GM12878 (cell line): ENCODE results near the gene DDIT4. TPM values are rescaled to one million over a fixed set of nuclear protein-coding genes. Genes with fewer than 3 reads are reported as not detected.

Source experiments
- BACH1 ChIP-seq: fragments of 450-650 bp; IDR thresholded peaks from 2 replicates; pipeline ENCODE4 v1.6.1; 2017; ENCODE audit warnings: mild to moderate bottlenecking, borderline replicate concordance
- BCL11A ChIP-seq: IDR thresholded peaks from 2 replicates; pipeline ENCODE4 v1.6.1; 2011; ENCODE audit warnings: low read depth, low read length
- CHD2 ChIP-seq: IDR thresholded peaks from 2 replicates; pipeline ENCODE4 v1.6.1; 2011; ENCODE audit warnings: low read depth, low read length, improper control_type of control experiment, borderline replicate concordance
- ESRRA ChIP-seq: IDR thresholded peaks from 2 replicates; pipeline ENCODE4 v1.6.1; 2012; ENCODE audit warnings: mild to moderate bottlenecking, low read length, improper control_type of control experiment
- LARP7 ChIP-seq: fragments of 450-650 bp; IDR thresholded peaks from 2 replicates; pipeline ENCODE4 v1.6.1; 2017; ENCODE audit warnings: mild to moderate bottlenecking
- NFIC ChIP-seq: IDR thresholded peaks from 2 replicates; pipeline ENCODE4 v1.6.1; 2012; ENCODE audit warnings: low read depth, mild to moderate bottlenecking, inconsistent platforms, low read length, moderate library complexity
- PML ChIP-seq: IDR thresholded peaks from 2 replicates; pipeline ENCODE4 v1.6.1; 2012; ENCODE audit warnings: low read length, inconsistent platforms
- polyA plus RNA-seq, 11 experiments: library from polyadenylated mRNA; depleted of rRNA in 4 of 11; unstranded in 6 of 11; stranded (reverse) in 5 of 11; fragments of >200 nt; fragmentation: Nextera tagmentation in 4 of 11; fragmentation: Illumina TruSeq in 1 of 11; extraction: Ambion mirVana in 4 of 11; extraction: Trizol in 1 of 11; gene quantifications; 1 replicate in 1 of 11; 2 replicates in 10 of 11; pipeline versions ENCODE4 v1.2.1 to v1.2.3, GENCODE V29; 2011 to 2016; ENCODE audit warnings: inconsistent platforms in 2 of 11, missing spikeins in 2 of 11, low read depth in 1 of 11
- total RNA-seq, 4 experiments: library from RNA; depleted of rRNA in 3 of 4; stranded (reverse); fragments of >200 nt in 3 of 4; fragmentation: Illumina TruSeq in 1 of 4; extraction: Trizol in 1 of 4; gene quantifications; 2 replicates each; pipeline versions ENCODE4 v1.2.1 to v1.2.3, GENCODE V29; 2013 to 2021
- TF ChIP-seq, protein P1 (sequence below): fragments of 450-650 bp; IDR thresholded peaks from 2 replicates; pipeline ENCODE4 v1.6.1; 2017; ENCODE audit warnings: mild to moderate bottlenecking
- TF ChIP-seq, protein P2 (sequence below): fragments of 150-350 bp; IDR thresholded peaks from 2 replicates; pipeline ENCODE4 v1.6.1; 2016; ENCODE audit warnings: low read depth, low read length
- TF ChIP-seq, protein P3 (sequence below): IDR thresholded peaks from 2 replicates; pipeline ENCODE4 v1.6.1; 2012; ENCODE audit warnings: low read depth, low read length, improper control_type of control experiment
- TF ChIP-seq, protein P4 (sequence below): IDR thresholded peaks from 2 replicates; pipeline ENCODE4 v1.6.1; 2011; ENCODE audit warnings: borderline replicate concordance, low read depth, mild to moderate bottlenecking, moderate library complexity, low read length; ENCODE audit not compliant: insufficient read depth, poor library complexity, severe bottlenecking
- TF ChIP-seq, protein P5 (sequence below): fragments of 450-650 bp; IDR thresholded peaks from 2 replicates; pipeline ENCODE4 v1.6.1; 2017; ENCODE audit warnings: mild to moderate bottlenecking, moderate library complexity
- TF ChIP-seq, protein P6 (sequence below): fragments of 450-650 bp; IDR thresholded peaks from 2 replicates; pipeline ENCODE4 v1.6.1; 2017; ENCODE audit warnings: mild to moderate bottlenecking, moderate library complexity

Gene DDIT4
- total and polyA plus RNA-seq, 10 of the 15 experiments (the other 5 are each of a cell fraction or from before 2014, with no cell fraction given): 2.1 to 277 (median 183) TPM

DNA sequence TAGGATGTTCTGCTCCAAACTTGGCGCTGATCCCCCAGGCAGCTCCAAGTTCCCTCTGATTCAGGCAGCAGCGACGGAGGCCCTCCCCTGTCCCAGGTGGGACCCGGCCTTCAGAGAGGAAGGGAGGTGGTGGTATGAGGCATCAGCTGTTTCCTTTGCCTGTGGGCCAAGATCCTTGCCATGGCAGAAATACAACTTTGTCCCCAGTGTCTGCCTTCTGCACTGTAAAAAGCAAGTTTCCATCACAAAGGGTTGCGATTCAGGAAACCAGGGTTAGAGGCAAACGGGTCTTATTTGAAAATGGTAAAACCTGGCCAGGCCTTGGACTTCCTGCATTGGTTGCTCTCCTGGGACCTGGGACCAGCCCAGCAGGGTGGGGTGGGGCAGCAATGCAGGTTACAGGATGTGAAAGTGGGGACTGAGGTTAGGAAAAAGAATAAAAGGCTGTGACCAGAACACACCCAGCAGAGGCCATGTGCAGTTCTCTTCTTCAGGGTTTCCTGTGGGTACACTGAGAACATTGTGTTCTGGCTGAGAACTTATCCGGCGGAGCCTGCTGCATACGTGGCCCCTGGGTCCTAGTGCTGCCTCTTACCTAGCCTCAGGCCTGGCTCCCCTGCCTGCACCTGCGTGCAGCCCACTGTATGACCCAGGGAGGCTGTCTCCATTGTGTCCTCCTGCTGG lies 25.1 kb upstream of the DDIT4 start (continued):
- TF ChIP-seq, protein P1, sequence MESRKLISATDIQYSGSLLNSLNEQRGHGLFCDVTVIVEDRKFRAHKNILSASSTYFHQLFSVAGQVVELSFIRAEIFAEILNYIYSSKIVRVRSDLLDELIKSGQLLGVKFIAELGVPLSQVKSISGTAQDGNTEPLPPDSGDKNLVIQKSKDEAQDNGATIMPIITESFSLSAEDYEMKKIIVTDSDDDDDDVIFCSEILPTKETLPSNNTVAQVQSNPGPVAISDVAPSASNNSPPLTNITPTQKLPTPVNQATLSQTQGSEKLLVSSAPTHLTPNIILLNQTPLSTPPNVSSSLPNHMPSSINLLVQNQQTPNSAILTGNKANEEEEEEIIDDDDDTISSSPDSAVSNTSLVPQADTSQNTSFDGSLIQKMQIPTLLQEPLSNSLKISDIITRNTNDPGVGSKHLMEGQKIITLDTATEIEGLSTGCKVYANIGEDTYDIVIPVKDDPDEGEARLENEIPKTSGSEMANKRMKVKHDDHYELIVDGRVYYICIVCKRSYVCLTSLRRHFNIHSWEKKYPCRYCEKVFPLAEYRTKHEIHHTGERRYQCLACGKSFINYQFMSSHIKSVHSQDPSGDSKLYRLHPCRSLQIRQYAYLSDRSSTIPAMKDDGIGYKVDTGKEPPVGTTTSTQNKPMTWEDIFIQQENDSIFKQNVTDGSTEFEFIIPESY: no peak
- TF ChIP-seq LARP7 (peak; percentile 38), CHD2 (peak; percentile 82), BACH1 (peak; percentile 64; the same call in 1 of the 2 replicates), PML (peak; percentile 69; the same call in 1 of the 2 replicates), NFIC (peak; percentile 77), BCL11A (no peak; the same call in 1 of the 2 replicates), ESRRA (no peak)
- TF ChIP-seq, protein P2, sequence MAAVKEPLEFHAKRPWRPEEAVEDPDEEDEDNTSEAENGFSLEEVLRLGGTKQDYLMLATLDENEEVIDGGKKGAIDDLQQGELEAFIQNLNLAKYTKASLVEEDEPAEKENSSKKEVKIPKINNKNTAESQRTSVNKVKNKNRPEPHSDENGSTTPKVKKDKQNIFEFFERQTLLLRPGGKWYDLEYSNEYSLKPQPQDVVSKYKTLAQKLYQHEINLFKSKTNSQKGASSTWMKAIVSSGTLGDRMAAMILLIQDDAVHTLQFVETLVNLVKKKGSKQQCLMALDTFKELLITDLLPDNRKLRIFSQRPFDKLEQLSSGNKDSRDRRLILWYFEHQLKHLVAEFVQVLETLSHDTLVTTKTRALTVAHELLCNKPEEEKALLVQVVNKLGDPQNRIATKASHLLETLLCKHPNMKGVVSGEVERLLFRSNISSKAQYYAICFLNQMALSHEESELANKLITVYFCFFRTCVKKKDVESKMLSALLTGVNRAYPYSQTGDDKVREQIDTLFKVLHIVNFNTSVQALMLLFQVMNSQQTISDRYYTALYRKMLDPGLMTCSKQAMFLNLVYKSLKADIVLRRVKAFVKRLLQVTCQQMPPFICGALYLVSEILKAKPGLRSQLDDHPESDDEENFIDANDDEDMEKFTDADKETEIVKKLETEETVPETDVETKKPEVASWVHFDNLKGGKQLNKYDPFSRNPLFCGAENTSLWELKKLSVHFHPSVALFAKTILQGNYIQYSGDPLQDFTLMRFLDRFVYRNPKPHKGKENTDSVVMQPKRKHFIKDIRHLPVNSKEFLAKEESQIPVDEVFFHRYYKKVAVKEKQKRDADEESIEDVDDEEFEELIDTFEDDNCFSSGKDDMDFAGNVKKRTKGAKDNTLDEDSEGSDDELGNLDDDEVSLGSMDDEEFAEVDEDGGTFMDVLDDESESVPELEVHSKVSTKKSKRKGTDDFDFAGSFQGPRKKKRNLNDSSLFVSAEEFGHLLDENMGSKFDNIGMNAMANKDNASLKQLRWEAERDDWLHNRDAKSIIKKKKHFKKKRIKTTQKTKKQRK: no peak
- TF ChIP-seq, protein P3, sequence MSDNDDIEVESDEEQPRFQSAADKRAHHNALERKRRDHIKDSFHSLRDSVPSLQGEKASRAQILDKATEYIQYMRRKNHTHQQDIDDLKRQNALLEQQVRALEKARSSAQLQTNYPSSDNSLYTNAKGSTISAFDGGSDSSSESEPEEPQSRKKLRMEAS: peak; percentile 76; the same call in 1 of the 2 replicates
- TF ChIP-seq, protein P4, sequence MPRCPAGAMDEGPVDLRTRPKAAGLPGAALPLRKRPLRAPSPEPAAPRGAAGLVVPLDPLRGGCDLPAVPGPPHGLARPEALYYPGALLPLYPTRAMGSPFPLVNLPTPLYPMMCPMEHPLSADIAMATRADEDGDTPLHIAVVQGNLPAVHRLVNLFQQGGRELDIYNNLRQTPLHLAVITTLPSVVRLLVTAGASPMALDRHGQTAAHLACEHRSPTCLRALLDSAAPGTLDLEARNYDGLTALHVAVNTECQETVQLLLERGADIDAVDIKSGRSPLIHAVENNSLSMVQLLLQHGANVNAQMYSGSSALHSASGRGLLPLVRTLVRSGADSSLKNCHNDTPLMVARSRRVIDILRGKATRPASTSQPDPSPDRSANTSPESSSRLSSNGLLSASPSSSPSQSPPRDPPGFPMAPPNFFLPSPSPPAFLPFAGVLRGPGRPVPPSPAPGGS: peak; percentile 86
- TF ChIP-seq, protein P5, sequence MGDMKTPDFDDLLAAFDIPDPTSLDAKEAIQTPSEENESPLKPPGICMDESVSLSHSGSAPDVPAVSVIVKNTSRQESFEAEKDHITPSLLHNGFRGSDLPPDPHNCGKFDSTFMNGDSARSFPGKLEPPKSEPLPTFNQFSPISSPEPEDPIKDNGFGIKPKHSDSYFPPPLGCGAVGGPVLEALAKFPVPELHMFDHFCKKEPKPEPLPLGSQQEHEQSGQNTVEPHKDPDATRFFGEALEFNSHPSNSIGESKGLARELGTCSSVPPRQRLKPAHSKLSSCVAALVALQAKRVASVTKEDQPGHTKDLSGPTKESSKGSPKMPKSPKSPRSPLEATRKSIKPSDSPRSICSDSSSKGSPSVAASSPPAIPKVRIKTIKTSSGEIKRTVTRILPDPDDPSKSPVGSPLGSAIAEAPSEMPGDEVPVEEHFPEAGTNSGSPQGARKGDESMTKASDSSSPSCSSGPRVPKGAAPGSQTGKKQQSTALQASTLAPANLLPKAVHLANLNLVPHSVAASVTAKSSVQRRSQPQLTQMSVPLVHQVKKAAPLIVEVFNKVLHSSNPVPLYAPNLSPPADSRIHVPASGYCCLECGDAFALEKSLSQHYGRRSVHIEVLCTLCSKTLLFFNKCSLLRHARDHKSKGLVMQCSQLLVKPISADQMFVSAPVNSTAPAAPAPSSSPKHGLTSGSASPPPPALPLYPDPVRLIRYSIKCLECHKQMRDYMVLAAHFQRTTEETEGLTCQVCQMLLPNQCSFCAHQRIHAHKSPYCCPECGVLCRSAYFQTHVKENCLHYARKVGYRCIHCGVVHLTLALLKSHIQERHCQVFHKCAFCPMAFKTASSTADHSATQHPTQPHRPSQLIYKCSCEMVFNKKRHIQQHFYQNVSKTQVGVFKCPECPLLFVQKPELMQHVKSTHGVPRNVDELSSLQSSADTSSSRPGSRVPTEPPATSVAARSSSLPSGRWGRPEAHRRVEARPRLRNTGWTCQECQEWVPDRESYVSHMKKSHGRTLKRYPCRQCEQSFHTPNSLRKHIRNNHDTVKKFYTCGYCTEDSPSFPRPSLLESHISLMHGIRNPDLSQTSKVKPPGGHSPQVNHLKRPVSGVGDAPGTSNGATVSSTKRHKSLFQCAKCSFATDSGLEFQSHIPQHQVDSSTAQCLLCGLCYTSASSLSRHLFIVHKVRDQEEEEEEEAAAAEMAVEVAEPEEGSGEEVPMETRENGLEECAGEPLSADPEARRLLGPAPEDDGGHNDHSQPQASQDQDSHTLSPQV: peak; percentile 68; the same call in 1 of the 2 replicates
- TF ChIP-seq, protein P6, sequence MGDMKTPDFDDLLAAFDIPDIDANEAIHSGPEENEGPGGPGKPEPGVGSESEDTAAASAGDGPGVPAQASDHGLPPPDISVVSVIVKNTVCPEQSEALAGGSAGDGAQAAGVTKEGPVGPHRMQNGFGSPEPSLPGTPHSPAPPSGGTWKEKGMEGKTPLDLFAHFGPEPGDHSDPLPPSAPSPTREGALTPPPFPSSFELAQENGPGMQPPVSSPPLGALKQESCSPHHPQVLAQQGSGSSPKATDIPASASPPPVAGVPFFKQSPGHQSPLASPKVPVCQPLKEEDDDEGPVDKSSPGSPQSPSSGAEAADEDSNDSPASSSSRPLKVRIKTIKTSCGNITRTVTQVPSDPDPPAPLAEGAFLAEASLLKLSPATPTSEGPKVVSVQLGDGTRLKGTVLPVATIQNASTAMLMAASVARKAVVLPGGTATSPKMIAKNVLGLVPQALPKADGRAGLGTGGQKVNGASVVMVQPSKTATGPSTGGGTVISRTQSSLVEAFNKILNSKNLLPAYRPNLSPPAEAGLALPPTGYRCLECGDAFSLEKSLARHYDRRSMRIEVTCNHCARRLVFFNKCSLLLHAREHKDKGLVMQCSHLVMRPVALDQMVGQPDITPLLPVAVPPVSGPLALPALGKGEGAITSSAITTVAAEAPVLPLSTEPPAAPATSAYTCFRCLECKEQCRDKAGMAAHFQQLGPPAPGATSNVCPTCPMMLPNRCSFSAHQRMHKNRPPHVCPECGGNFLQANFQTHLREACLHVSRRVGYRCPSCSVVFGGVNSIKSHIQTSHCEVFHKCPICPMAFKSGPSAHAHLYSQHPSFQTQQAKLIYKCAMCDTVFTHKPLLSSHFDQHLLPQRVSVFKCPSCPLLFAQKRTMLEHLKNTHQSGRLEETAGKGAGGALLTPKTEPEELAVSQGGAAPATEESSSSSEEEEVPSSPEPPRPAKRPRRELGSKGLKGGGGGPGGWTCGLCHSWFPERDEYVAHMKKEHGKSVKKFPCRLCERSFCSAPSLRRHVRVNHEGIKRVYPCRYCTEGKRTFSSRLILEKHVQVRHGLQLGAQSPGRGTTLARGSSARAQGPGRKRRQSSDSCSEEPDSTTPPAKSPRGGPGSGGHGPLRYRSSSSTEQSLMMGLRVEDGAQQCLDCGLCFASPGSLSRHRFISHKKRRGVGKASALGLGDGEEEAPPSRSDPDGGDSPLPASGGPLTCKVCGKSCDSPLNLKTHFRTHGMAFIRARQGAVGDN: peak; percentile 95
